SK-N-SH (cell line): ENCODE data around the gene ARHGAP10.

ENCODE experiments used
- CHD2 ChIP-seq: fragments of 150-350 bp; IDR thresholded peaks from 2 replicates; pipeline ENCODE4 v1.6.1; 2018; ENCODE audit warnings: low read length; ENCODE audit not compliant: partially characterized antibody
- MEF2A ChIP-seq: IDR thresholded peaks from 2 replicates; pipeline ENCODE4 v1.4.0; 2012; ENCODE audit warnings: low read depth, borderline replicate concordance
- POLR2AphosphoS5 ChIP-seq: IDR thresholded peaks from 2 replicates; pipeline ENCODE4 v1.6.1; 2012; ENCODE audit warnings: low read depth, low read length

GRCh38 chr4:147724468-147725201, 7.3 kb upstream of the ARHGAP10 start:
- TF ChIP-seq POLR2AphosphoS5 (no peak), CHD2 (no peak), MEF2A (no peak)
